Measurements from ENCODE around the gene PIWIL1.

PIWIL1 gene

GRCh38 chr12:130337488-130338303, at the start of gene PIWIL1:
Gene PIWIL1 (plus strand): TSS chr12:130337887. CDS start chr12:130342592, 4,705 bp downstream.
- DNase-seq: no peak

DNA sequence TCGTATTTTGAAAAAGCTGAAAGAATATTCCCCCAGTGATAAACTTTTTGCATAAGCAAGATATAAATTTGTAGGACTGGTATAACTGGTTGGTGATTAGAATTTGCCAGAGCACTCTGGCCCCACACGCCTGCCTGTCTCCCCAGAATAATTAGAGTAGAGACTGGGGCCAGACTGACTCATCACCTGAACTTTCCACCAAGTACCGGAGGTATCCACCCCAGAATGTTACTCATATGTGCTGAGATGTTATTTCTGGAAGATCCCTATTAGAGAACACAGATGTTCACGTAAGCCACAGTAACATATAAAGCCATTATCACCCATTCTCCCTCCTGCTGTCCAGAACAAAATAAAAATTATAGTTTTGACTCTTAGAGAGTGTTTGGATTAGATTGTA, 49.5 kb upstream of the PIWIL1 start:
- no peak for DNase-seq

DNA sequence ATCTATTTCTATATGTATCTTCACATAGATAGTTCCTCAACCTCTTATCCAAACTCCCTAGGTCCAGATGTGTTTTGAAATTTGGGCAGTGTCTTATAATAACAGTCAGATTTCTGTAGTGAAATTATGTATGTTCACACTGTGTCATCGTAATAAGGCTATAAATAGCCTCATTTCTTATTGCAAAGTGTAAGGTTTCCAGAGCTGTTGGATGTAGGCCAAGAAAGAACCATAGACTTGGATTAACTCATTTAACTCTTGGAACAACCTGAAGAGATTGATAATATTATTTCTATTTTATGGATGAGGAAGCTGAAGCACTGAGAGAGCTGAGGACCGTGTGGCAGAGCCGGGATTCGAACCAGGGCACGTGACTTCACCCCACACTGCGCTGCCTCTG, 49.0 kb upstream of the PIWIL1 start:
- no peak for DNase-seq

GRCh38 chr12:130290114-130290513, 47.6 kb upstream of the PIWIL1 start:
- DNase-seq: no peak

DNA sequence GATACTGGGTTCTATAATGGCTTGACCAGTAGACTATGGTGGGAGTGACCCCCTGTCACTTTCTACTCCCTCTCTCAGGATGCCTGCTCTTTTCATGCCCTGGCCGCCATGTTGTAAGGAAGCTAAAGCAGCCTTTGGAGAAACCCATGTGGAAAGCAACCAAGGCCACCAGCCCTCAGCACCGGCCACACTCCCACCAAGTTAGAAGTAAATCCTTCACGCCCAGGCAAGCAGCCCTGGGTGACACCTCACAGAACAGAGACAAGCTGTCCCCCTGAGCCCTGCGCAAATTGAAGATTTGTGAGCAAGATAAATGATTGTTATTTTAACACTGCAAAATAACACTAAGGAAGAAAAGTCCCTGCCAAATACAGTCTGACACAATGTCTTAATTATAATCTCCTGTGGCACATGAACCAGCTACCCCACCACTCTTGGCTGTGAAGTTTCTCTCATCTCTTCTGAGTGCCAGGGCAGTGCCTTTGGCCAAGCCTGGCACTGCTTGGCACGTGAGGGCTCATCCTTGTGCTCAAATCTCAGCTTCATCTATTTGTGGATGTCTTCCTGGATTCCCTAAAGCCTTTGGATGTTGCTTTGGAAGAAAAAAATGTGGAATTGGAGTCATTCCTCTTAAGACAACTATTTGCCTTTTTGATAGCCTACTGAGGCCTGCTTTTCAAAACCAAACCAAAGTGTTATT, 39.2 kb upstream of the PIWIL1 start:
- DNase-seq: no peak

- no peak for DNase-seq
These were observed 38.1 kb upstream of the PIWIL1 start for GRCh38 chr12:130299574-130299973.

- no peak for DNase-seq
These were observed 37.6 kb upstream of the PIWIL1 start for GRCh38 chr12:130300090-130300489.

GRCh38 chr12:130300737-130301535, 36.8 kb upstream of the PIWIL1 start:
- no peak for DNase-seq

DNA sequence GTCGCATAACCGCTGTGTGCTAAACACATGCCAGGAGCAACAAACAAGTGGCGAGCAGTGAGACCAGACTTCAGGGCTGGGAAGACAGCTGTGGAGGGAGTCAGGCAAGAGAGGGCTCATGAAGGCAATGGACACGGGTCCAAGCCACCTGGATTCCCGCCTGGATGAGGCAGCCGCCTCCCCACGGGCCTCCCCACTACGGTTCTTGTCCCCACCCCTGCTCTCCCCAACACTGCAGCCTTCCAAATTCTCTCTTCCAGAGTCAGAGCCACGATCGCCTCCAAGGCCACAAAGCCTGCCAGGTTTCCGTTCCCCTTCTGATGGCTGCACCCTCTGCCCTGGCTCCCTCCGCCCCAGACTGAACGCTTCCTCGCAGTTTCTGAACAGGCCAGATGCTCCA, 36.1 kb upstream of the PIWIL1 start:
- no peak for DNase-seq

DNA sequence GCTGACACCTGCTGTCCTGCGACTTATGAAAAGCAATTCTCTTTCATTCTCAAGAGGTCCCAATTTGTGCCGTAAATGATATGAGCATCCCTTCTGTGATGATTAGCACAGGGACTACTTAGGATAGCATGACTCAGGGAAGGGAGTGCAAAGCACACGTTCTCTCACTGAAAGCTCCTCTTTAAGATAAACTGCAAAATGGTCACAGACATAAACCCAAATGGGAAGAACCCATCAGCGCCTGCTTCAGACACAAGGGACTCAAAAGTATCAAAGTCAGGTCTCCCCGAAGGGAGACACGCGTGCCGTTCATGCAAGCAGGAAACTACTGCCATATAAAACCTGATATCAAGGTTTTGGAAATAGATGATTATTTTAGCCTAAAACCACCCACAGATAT, 33.9 kb upstream of the PIWIL1 start:
- DNase-seq: no peak

GRCh38 chr12:130307859-130308258, 29.8 kb upstream of the PIWIL1 start:
- DNase-seq: no peak

- DNase-seq: no peak
These were observed 29.3 kb upstream of the PIWIL1 start for GRCh38 chr12:130308393-130308792.

GRCh38 chr12:130316251-130316650, 21.4 kb upstream of the PIWIL1 start:
- DNase-seq: no peak

GRCh38 chr12:130320536-130320935, 17.2 kb upstream of the PIWIL1 start:
- no peak for DNase-seq

DNA sequence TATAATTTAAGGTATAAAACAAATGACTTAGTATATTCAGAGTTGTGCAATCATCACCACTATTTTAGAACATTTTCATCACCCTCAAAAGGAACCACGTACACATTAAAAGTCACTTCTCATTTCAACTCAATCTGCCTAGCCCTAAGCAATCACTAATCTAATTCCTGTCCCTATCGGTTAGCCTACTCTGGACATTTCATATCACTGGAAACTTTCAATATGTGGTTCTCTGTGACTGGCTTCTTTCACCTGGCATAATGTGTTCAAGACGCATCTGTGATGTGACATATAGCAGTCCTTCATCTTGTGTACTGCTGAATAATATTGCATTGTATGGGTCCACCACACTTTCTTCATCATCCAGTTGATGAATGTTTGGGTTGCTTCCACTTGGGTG, 15.4 kb upstream of the PIWIL1 start:
- no peak for DNase-seq

- no peak for DNase-seq
These were observed 7.0 kb upstream of the PIWIL1 start for GRCh38 chr12:130330685-130331084.

DNA sequence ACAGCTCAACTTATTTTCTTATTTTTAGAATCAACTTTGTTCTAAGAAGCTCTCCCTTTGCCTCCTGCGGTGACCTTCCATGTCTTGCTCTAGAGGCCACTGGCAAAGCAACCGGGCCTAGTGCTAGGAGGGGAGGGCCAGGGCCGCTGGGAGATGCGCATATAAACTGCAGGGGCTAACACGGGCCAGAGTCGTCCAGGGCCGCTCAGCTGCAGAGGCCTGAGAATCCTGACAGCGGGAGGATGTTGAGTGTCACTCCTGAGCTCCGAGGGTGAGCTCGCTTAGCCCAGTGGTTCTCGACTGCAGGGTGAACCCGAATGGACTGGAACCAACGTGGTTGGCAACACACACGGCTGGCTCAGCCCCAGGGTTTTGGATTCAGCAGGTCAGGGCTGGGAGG, 6.5 kb upstream of the PIWIL1 start:
- DNase-seq: no peak

- DNase-seq: no peak
These were observed 4.3 kb upstream of the PIWIL1 start for GRCh38 chr12:130333341-130333740.

DNA sequence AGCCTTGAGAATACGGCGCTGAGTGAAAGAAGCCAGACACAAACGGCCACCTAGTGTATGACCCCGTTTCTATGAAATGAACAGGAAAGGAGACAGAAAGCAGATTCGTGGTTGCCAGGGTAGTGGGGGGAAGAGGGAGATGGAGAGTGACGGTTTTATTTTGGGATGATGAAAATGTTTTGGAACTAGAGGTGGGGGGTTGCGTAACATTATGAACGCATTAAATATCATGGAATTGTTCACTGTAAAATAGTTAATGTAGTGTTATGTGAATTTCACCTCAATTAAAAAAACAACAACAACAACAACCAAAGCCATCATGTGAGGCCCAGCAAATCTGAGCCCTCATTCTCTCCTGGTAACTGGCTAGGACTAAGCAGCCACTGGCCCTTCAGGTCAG, 3.3 kb upstream of the PIWIL1 start:
- no peak for DNase-seq

DNA sequence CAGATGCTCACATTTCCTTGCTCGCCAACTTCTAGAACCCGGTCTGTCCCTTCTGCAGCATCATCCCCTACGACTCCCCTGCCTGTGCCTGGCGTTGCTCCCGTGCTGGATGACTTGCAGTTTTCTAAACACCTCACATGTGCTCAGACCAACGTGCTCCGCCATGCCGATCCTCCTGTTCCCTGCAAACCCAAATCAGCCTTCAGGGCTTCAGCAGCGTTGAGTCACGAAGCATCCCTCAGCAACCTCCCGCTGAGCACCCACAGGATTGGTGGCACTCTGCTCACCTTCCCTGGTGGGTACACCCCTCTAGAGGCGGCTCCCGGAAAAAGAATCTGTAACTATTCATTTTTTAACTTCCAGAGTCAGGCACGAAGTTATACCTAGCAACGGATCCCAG, 2.8 kb upstream of the PIWIL1 start:
- no peak for DNase-seq

GRCh38 chr12:130335517-130336392, 1.9 kb upstream of the PIWIL1 start:
- DNase-seq: peak; percentile 52

DNA sequence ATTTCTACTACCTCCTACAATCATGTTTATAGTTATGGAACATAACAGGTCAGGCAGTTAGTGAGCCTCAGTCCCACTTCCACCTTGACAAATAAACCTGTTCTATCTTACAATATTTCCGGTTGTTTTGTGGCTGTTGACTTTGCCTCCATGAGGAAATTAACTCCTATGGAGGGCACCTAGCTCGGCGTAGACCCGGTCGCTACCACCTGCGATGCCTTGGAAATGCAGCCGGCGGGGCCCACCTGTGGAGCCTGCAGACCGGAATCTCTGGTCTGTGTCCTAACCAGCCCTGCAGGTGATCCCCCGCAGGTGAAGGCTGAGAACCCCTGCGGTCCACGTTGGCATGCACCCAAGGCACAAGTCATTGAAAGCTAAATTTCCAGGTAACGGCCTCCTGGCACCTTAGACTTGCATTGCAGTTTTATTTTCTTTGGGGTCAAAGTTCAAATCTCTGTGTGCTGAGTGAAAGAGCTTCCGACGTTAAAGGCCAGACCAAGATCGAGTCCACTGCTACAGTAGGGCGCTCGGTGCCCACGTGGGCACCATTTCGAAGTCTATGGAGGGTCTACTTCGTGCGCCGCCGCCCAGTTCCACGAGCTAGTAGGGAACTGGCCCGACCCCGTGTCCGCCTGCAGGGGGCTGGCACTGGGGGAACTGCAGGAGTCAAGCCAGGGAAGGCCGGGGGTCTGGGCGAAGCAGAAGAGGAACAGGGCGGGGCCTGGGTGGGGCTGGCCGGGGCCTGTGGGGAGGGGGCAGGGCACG, 782 bp upstream of the PIWIL1 start:
- DNase-seq: peak; percentile 71
